Adrenal gland (tissue), 12 donors: ENCODE measurements around the gene ENOX1. TPM values are rescaled to one million over a fixed set of nuclear protein-coding genes. Genes with fewer than 3 reads are reported as not detected.

Source experiments
- DNase-seq, 7 donors: peaks; one replicate each; pipeline ENCODE4 v3.0.0-alpha.2; 2019 to 2020
- H3K27ac ChIP-seq, 5 donors: fragments of 200-600 bp; sonication (generic) in 4 of 5; 1 replicate in 3 of 5; 2 replicates in 2 of 5; pipeline versions ENCODE4 v1.5.1 to v1.8.0; 2016 to 2020; ENCODE audit warnings: mild to moderate bottlenecking in 1 of 5
- H3K27me3 ChIP-seq: fragments of 200-600 bp; 2 replicates; pipeline ENCODE4 v1.8.0; 2021
- H3K36me3 ChIP-seq, 2 donors: fragments of 200-600 bp; replicated peaks in 1 of 2; 1 replicate in 1 of 2; 2 replicates in 1 of 2; pipeline versions ENCODE4 v1.5.1 to v1.8.0; 2018 to 2022
- H3K4me1 ChIP-seq, 2 donors: fragments of 200-600 bp; replicated peaks in 1 of 2; 1 replicate in 1 of 2; 2 replicates in 1 of 2; pipeline versions ENCODE4 v1.5.1 to v1.8.0; 2018 to 2021
- H3K4me3 ChIP-seq, 4 donors: fragments of 200-600 bp; sonication (generic) in 3 of 4; one replicate each; pipeline ENCODE4 v1.5.1; 2016 to 2018
- H3K9me3 ChIP-seq, 3 donors: fragments of 200-600 bp; sonication (generic) in 1 of 3; replicated peaks in 1 of 3; 1 replicate in 2 of 3; 2 replicates in 1 of 3; pipeline versions ENCODE4 v1.5.1 to v1.8.0; 2016 to 2021
- CTCF ChIP-seq, 6 experiments: fragments of 450-650 bp in 4 of 6; fragments of 200-600 bp in 2 of 6; sonication (generic) in 1 of 6; IDR thresholded peaks; 1 replicate in 5 of 6; 2 replicates in 1 of 6; pipeline versions ENCODE4 v1.5.1 to v1.8.0; 2016 to 2021; ENCODE audit warnings: antibody characterized with exemption in 6 of 6, mild to moderate bottlenecking in 2 of 6, moderate library complexity in 1 of 6
- POLR2A ChIP-seq, 2 donors: fragments of 450-650 bp; IDR thresholded peaks; one replicate each; pipeline ENCODE4 v1.6.1; 2017; ENCODE audit warnings: antibody characterized with exemption in 2 of 2, mild to moderate bottlenecking in 2 of 2, moderate library complexity in 1 of 2
- WGBS, 4 donors: extraction: QIAGEN DNeasy Blood & Tissue Kit in 2 of 4; methylation state at CpG; one replicate each; pipeline versions ENCODE4 v1.1.5 to v1.1.7; 2013 to 2017; 5-methylcytosine and 5-hydroxymethylcytosine counted together
- intact Hi-C, 2 donors: fragments of 100-400 bp; cut with DNase I; formaldehyde crosslinking; loops; one replicate each; pipeline versions ENCODE4 v1.14.1 to v1.15.0; 2022 to 2023
- polyA plus RNA-seq, 3 donors: library from polyadenylated mRNA; stranded (reverse); fragments of 200-250 nt in 2 of 3; fragments of 350-450 nt in 1 of 3; fragmentation: Illumina TruSeq in 1 of 3; extraction: RNeasy Lipid Tissue Mini Kit (QIAGEN cat#74804) in 1 of 3; gene quantifications; one replicate each; pipeline ENCODE4 v1.2.3, GENCODE V29; 2013 to 2014
- total RNA-seq, 9 donors: library from RNA; depleted of rRNA in 4 of 9; stranded (reverse); fragments of >200 nt in 4 of 9; fragments of 120-200 nt in 1 of 9; fragmentation: NEBNext Ultra II Directional in 1 of 9; extraction: Animal tissue kit (Norgen Biotek cat#: 25700) in 1 of 9; gene quantifications; one replicate each; pipeline versions ENCODE4 v1.1.0 to v1.2.4, GENCODE V29; 2013 to 2023
- donor health status: healthy with polysubstance abuse.
- donor health status: Bipolar disorder and iron deficiency.
- donor health status: DM: yes; HTN: yes; CAD: no.
- donor health status: DM: no; HTN: no; CAD: no.
- donor health status: DM: no; HTN: no; CAD: no.
- donor health status: DM: yes; HTN: yes; CAD: no.

ENOX1 gene
- total and polyA plus RNA-seq, 12 donors = 0.25 to 5.8 (median 1.6) TPM

GRCh38 chr13:43755844-43756243 lies 30.9 kb downstream of the ENOX1 start:
- no peaks in the 10 kb centered on the region for H3K4me1 ChIP-seq
- no peak overlapping the region for H3K27ac ChIP-seq
- DNase-seq = no peak
- no peak overlapping the region for H3K4me3 ChIP-seq
- intact Hi-C loops = no loop called here
- no peaks in the 10 kb centered on the region for H3K9me3 ChIP-seq
- TF ChIP-seq POLR2A (IDR thresholded peaks at IDR 0.05) (no peak), CTCF (IDR thresholded peaks at IDR 0.05) (no peak)
- H3K36me3 ChIP-seq = no peaks in the 10 kb centered on the region
- H3K27me3 ChIP-seq = no peaks in the 10 kb centered on the region
- WGBS, 4 donors = 54 to 94% (median 66%) methylated on average over 1 of the region's 1 CpG

GRCh38 chr13:43751624-43752023 lies 35.1 kb downstream of the ENOX1 start:
- intact Hi-C loops = no loop called here
- TF ChIP-seq CTCF (IDR thresholded peaks at IDR 0.05) = no peak
- TF ChIP-seq POLR2A (IDR thresholded peaks at IDR 0.05) = no peak
- Histone ChIP-seq H3K27ac (no peak overlapping the region), H3K27me3 (no peaks in the 10 kb centered on the region), H3K4me1 (no peaks in the 10 kb centered on the region), H3K36me3 (no peaks in the 10 kb centered on the region), H3K4me3 (no peak overlapping the region), H3K9me3 (no peaks in the 10 kb centered on the region)
- DNase-seq = no peak
- 83 to 90% (median 85%) methylated on average over 3 of the region's 3 CpGs for WGBS, 4 donors

GRCh38 chr13:43749503-43749902 lies 37.3 kb downstream of the ENOX1 start:
- no peaks in the 10 kb centered on the region for H3K27me3 ChIP-seq
- H3K4me1 ChIP-seq = no peaks in the 10 kb centered on the region
- DNase-seq = no peak
- intact Hi-C loops = no loop called here
- H3K36me3 ChIP-seq = no peaks in the 10 kb centered on the region
- no peak overlapping the region for H3K27ac ChIP-seq
- WGBS, 4 donors = 71 to 100% (median 80%) methylated on average over 1 of the region's 1 CpG
- no peaks in the 10 kb centered on the region for H3K9me3 ChIP-seq
- TF ChIP-seq POLR2A (IDR thresholded peaks at IDR 0.05) = no peak
- no peak for TF ChIP-seq CTCF (IDR thresholded peaks at IDR 0.05)
- no peak overlapping the region for H3K4me3 ChIP-seq

- intact Hi-C loops = no loop called here
- TF ChIP-seq POLR2A (IDR thresholded peaks at IDR 0.05) = no peak
- no peak for TF ChIP-seq CTCF (IDR thresholded peaks at IDR 0.05)
- H3K4me1 ChIP-seq = no peaks in the 10 kb centered on the region
- H3K27me3 ChIP-seq = no peaks in the 10 kb centered on the region
- no peaks in the 10 kb centered on the region for H3K9me3 ChIP-seq
- no peak overlapping the region for H3K4me3 ChIP-seq
- no peak overlapping the region for H3K27ac ChIP-seq
- no peak for DNase-seq
- WGBS, 4 donors = 65 to 88% (median 78%) methylated on average over 5 of the region's 5 CpGs
- no peaks in the 10 kb centered on the region for H3K36me3 ChIP-seq
Measured at GRCh38 chr13:43744261-43745031, 42.3 kb downstream of the ENOX1 start.
